Testis (tissue), 3 donors: ENCODE data around the gene RALGPS1. TPM values are rescaled to one million over a fixed set of nuclear protein-coding genes. Genes with fewer than 3 reads are reported as not detected.

ENCODE experiments used
- DNase-seq: peaks from one replicate; pipeline ENCODE4 v3.0.0-alpha.2; 2019
- H3K27ac ChIP-seq, 2 donors: fragments of 200-600 bp; sonication (generic); one replicate each; pipeline ENCODE4 v1.5.1; 2019
- H3K27me3 ChIP-seq: fragments of 200-600 bp; sonication (generic); one replicate; pipeline ENCODE4 v1.5.1; 2019
- H3K36me3 ChIP-seq: fragments of 200-600 bp; sonication (generic); one replicate; pipeline ENCODE4 v1.5.1; 2017; ENCODE audit warnings: low read depth; ENCODE audit errors: missing control alignments
- H3K4me1 ChIP-seq: fragments of 200-600 bp; sonication (generic); one replicate; pipeline ENCODE4 v1.5.1; 2019
- H3K4me3 ChIP-seq, 2 donors: fragments of 200-600 bp; sonication (generic); one replicate each; pipeline ENCODE4 v1.5.1; 2017 to 2019
- H3K9me3 ChIP-seq: fragments of 200-600 bp; sonication (generic); one replicate; pipeline ENCODE4 v1.5.1; 2017
- CTCF ChIP-seq, 3 experiments: fragments of 450-650 bp in 2 of 3; fragments of 200-600 bp in 1 of 3; sonication (generic) in 1 of 3; IDR thresholded peaks; one replicate each; pipeline ENCODE4 v1.5.1; 2016 to 2019; ENCODE audit warnings: antibody characterized with exemption in 3 of 3, mild to moderate bottlenecking in 2 of 3, moderate library complexity in 1 of 3
- POLR2A ChIP-seq: fragments of 450-650 bp; IDR thresholded peaks from one replicate; pipeline ENCODE4 v1.6.1; 2017; ENCODE audit warnings: antibody characterized with exemption, mild to moderate bottlenecking, moderate library complexity
- WGBS, 2 donors: methylation state at CpG; one replicate each; pipeline ENCODE4 v1.1.5; 2018; 5-methylcytosine and 5-hydroxymethylcytosine counted together
- intact Hi-C: fragments of 100-400 bp; cut with DNase I; formaldehyde crosslinking; loops from one replicate; pipeline ENCODE4 v1.15.1; 2023; ENCODE audit warnings: low total_unique reads
- polyA plus RNA-seq: library from polyadenylated mRNA; stranded (reverse); fragments of 350-450 nt; fragmentation: Illumina TruSeq; extraction: RNeasy Lipid Tissue Mini Kit (QIAGEN cat#74804); gene quantifications from one replicate; pipeline ENCODE4 v1.2.3, GENCODE V29; 2014; ENCODE audit warnings: low read depth, low replicate concordance; ENCODE audit not compliant: insufficient read depth
- total RNA-seq, 2 donors: library from RNA; depleted of rRNA; stranded (reverse); fragments of >200 nt; gene quantifications; one replicate each; pipeline ENCODE4 v1.2.3, GENCODE V29; 2016

Gene RALGPS1
- total and polyA plus RNA-seq, 3 donors from 2014 or later, result 35.9 to 48.6 (median 36.9) TPM

GRCh38 chr9:127201071-127201541 lies 286.5 kb downstream of the RALGPS1 start:
- intact Hi-C loops, result no loop called here
- Histone ChIP-seq H3K4me1 (peaks cover 17% of the 10 kb centered on the region), H3K27ac (no peak overlapping the region), H3K9me3 (no peaks in the 10 kb centered on the region), H3K36me3 (no peaks in the 10 kb centered on the region), H3K4me3 (no peak overlapping the region), H3K27me3 (no peaks in the 10 kb centered on the region)
- no peak for TF ChIP-seq POLR2A
- no peak for TF ChIP-seq CTCF (IDR thresholded peaks at IDR 0.05)
- 94 to 97% methylated on average over 6 of the region's 6 CpGs for WGBS, 2 donors
- no peak for DNase-seq

DNA sequence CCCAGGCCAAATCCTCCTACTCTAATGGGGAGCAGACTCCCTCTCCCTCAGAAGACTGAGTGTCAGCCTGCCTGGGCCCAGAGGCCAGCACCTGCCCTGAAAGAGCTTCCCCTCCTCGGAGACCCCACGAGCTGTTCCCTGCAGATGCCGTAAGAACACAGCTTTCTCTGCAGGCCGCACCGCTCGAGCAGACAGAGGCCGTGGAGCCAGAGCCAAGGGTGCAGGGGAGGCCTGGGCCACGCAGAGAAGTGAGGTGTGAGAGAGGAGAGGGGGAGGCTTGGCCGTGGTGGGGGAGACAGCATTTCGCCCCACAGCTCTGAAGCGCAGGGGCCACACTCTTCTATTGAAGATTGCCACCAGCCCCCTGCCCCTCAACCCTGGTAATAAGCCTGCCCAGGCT lies 287.1 kb downstream of the RALGPS1 start:
- TF ChIP-seq POLR2A, result no peak
- TF ChIP-seq CTCF (IDR thresholded peaks at IDR 0.05), result no peak
- Histone ChIP-seq H3K4me1 (peaks cover 17% of the 10 kb centered on the region), H3K9me3 (no peaks in the 10 kb centered on the region), H3K36me3 (no peaks in the 10 kb centered on the region), H3K27ac (no peak overlapping the region), H3K4me3 (no peak overlapping the region), H3K27me3 (no peaks in the 10 kb centered on the region)
- no peak for DNase-seq
- WGBS, 2 donors, result 96 to 97% methylated on average over 7 to 11 of the region's 11 CpGs
- intact Hi-C loops, result no loop called here

DNA sequence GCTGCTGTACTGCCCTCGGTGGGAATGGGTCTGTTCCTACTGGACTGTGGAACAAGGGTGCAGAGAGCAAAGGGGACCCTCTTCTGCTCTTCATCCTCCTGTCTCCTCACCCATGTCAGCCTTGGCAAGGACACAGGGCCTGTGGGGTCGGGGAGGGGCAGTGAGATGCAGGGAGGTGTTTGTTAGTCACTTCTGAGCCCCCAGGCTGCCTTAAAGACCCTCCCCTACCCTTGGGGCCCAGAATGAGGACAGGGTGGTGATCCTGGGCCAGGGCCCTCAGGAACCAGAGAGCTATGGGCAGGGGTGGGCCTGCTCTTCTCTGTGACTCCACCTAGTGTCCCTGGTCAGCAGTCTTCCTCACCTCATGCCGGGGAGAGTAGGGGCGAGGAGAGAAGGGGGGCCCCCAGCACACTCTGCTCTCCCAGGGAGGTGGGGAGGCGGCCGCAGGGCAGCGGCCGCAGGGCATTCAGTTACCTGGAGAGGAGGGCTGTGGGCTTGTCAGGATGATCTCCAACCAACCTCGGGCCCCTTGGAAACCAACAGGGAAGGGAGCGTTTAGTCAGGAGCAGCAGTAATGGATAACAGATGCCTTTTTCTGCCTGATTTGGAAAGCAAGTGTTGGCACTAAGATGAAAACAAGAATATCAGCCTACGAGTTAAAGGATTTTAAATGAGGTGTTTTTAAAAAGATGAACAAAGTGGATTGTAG lies 288.0 kb downstream of the RALGPS1 start:
- Histone ChIP-seq H3K9me3 (no peaks in the 10 kb centered on the region), H3K27ac (no peak overlapping the region), H3K36me3 (no peaks in the 10 kb centered on the region), H3K27me3 (no peaks in the 10 kb centered on the region), H3K4me1 (peaks cover 16% of the 10 kb centered on the region), H3K4me3 (no peak overlapping the region)
- DNase-seq, result no peak
- TF ChIP-seq POLR2A (no peak), CTCF (IDR thresholded peaks at IDR 0.05) (no peak)
- intact Hi-C loops, result no loop called here
- WGBS, 2 donors, result 81 to 88% methylated on average over 10 to 11 of the region's 11 CpGs

GRCh38 chr9:127203681-127204327 lies 289.2 kb downstream of the RALGPS1 start:
- WGBS, 2 donors, result 81 to 93% methylated on average over 3 to 5 of the region's 5 CpGs
- no peaks in the 10 kb centered on the region for H3K36me3 ChIP-seq

More at GRCh38 chr9:127203681-127204327, 289.2 kb downstream of the RALGPS1 start:
- Histone ChIP-seq H3K4me3 (no peak overlapping the region), H3K9me3 (no peaks in the 10 kb centered on the region), H3K27me3 (no peaks in the 10 kb centered on the region), H3K27ac (no peak overlapping the region), H3K4me1 (peaks cover 4% of the 10 kb centered on the region)
- no peak for DNase-seq
- intact Hi-C loops, result no loop called here
- TF ChIP-seq POLR2A (no peak), CTCF (IDR thresholded peaks at IDR 0.05) (no peak)
